Gastrocnemius medialis (tissue), 4 donors: ENCODE measurements around the gene DNAJB11.

Source experiments
- POLR2A ChIP-seq, 2 donors: fragments of 450-650 bp; IDR thresholded peaks; one replicate each; pipeline ENCODE4 v1.6.1; 2017; ENCODE audit warnings: antibody characterized with exemption in 2 of 2, mild to moderate bottlenecking in 2 of 2, moderate library complexity in 2 of 2
- TF ChIP-seq, protein P1 (sequence below), 5 experiments: fragments of 450-650 bp in 3 of 5; fragments of 200-600 bp in 2 of 5; sonication (generic) in 2 of 5; IDR thresholded peaks in 4 of 5; conservative IDR thresholded peaks in 1 of 5; 1 replicate in 4 of 5; 2 replicates in 1 of 5; pipeline ENCODE4 v1.5.1; 2016 to 2019; ENCODE audit warnings: antibody characterized with exemption in 5 of 5, mild to moderate bottlenecking in 3 of 5, moderate library complexity in 3 of 5

- TF ChIP-seq, protein P1, sequence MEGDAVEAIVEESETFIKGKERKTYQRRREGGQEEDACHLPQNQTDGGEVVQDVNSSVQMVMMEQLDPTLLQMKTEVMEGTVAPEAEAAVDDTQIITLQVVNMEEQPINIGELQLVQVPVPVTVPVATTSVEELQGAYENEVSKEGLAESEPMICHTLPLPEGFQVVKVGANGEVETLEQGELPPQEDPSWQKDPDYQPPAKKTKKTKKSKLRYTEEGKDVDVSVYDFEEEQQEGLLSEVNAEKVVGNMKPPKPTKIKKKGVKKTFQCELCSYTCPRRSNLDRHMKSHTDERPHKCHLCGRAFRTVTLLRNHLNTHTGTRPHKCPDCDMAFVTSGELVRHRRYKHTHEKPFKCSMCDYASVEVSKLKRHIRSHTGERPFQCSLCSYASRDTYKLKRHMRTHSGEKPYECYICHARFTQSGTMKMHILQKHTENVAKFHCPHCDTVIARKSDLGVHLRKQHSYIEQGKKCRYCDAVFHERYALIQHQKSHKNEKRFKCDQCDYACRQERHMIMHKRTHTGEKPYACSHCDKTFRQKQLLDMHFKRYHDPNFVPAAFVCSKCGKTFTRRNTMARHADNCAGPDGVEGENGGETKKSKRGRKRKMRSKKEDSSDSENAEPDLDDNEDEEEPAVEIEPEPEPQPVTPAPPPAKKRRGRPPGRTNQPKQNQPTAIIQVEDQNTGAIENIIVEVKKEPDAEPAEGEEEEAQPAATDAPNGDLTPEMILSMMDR (IDR thresholded peaks at IDR 0.05 in 4 of 5, conservative IDR thresholded peaks at IDR 0.05 in 1 of 5) = no peak
- no peak for TF ChIP-seq POLR2A (IDR thresholded peaks at IDR 0.05)
Observed at GRCh38 chr3:186549497-186549896, 21.0 kb upstream of the DNAJB11 start.
